Stomach (tissue), 9 donors: ENCODE results near the gene FAM83F. TPM values are rescaled to one million over a fixed set of nuclear protein-coding genes. Genes with fewer than 3 reads are reported as not detected.
A peak's percentile ranks its signal among the peaks of the same experiment; 100 is the strongest.

Experiments used
- DNase-seq, 2 donors: peaks; one replicate each; pipeline versions ENCODE4 v3.0.0 to v3.0.0-alpha.2; 2013 to 2019
- H3K27ac ChIP-seq, 5 donors: fragments of 200-600 bp in 4 of 5; sonication (generic) in 4 of 5; one replicate each; pipeline ENCODE4 v1.5.1; 2013 to 2019; ENCODE audit warnings: mild to moderate bottlenecking in 1 of 5, moderate library complexity in 1 of 5
- H3K27me3 ChIP-seq, 3 donors: fragments of 200-600 bp; sonication (generic); one replicate each; pipeline ENCODE4 v1.5.1; 2017 to 2019; ENCODE audit warnings: mixed run types in 1 of 3
- H3K36me3 ChIP-seq, 4 donors: fragments of 200-600 bp; sonication (generic); 1 replicate in 3 of 4; 2 replicates in 1 of 4; pipeline ENCODE4 v1.5.1; 2016 to 2019
- H3K4me1 ChIP-seq, 4 donors: fragments of 200-600 bp; sonication (generic); one replicate each; pipeline ENCODE4 v1.5.1; 2016 to 2019
- H3K4me3 ChIP-seq, 4 donors: fragments of 200-600 bp; sonication (generic) in 3 of 4; one replicate each; pipeline ENCODE4 v1.5.1; 2016 to 2019; ENCODE audit warnings: mild to moderate bottlenecking in 1 of 4
- H3K9me3 ChIP-seq, 4 donors: fragments of 200-600 bp; sonication (generic); one replicate each; pipeline ENCODE4 v1.5.1; 2016 to 2019
- CTCF ChIP-seq, 7 experiments: fragments of 450-650 bp in 4 of 7; fragments of 200-600 bp in 3 of 7; sonication (generic) in 3 of 7; IDR thresholded peaks; one replicate each; pipeline ENCODE4 v1.5.1; 2016 to 2019; ENCODE audit warnings: antibody characterized with exemption in 7 of 7, control low read depth in 2 of 7, mild to moderate bottlenecking in 1 of 7
- EP300 ChIP-seq: sonication (generic); formaldehyde crosslinking; IDR thresholded peaks from one replicate; pipeline ENCODE4 v1.6.1; 2017; ENCODE audit warnings: antibody characterized with exemption
- POLR2A ChIP-seq, 4 donors: fragments of 450-650 bp; IDR thresholded peaks; one replicate each; pipeline ENCODE4 v1.6.1; 2016; ENCODE audit warnings: antibody characterized with exemption in 4 of 4, control low read depth in 2 of 4, mild to moderate bottlenecking in 1 of 4, moderate library complexity in 1 of 4
- POLR2AphosphoS5 ChIP-seq, 3 donors: sonication (generic); formaldehyde crosslinking; IDR thresholded peaks; one replicate each; pipeline ENCODE4 v1.6.1; 2016; ENCODE audit warnings: antibody characterized with exemption in 3 of 3
- WGBS, 5 donors: extraction: QIAGEN DNeasy Blood & Tissue Kit in 3 of 5; methylation state at CpG; one replicate each; pipeline versions ENCODE4 v1.1.5 to v1.1.7; 2013 to 2018; 5-methylcytosine and 5-hydroxymethylcytosine counted together
- intact Hi-C: fragments of 100-400 bp; cut with DNase I; formaldehyde crosslinking; loops from one replicate; pipeline ENCODE4 v1.15.1; 2023; ENCODE audit warnings: low total_unique reads
- polyA plus RNA-seq, 3 donors: library from polyadenylated mRNA; stranded (reverse); fragments of 200-250 nt; gene quantifications; one replicate each; pipeline ENCODE4 v1.2.3, GENCODE V29; 2013
- total RNA-seq, 5 donors: library from RNA; depleted of rRNA; stranded (reverse); fragments of >200 nt; gene quantifications; one replicate each; pipeline versions ENCODE4 v1.1.0 to v1.2.3, GENCODE V29; 2014 to 2016
- donor health status: healthy with polysubstance abuse.
- donor health status: Bipolar disorder and iron deficiency.
- donor health status: healthy.

Gene FAM83F
- total and polyA plus RNA-seq, 8 donors, result under 0.01 to 17.4 (median 7.6) TPM

GRCh38 chr22:40083794-40084193 is 89.0 kb downstream of the FAM83F start:
- Histone ChIP-seq H3K4me3 (no peak overlapping the region), H3K4me1 (peaks cover 15 to 70% (median 40%) of the 10 kb centered on the region in 4 donors), H3K27me3 (no peaks in the 10 kb centered on the region), H3K9me3 (no peaks in the 10 kb centered on the region), H3K27ac (peak overlapping the region in 2 of 5 donors; percentile 26 to 37), H3K36me3 (no peaks in the 10 kb centered on the region)
- intact Hi-C loops, result no loop called here
- 33 to 61% (median 44%) methylated on average over 3 of the region's 3 CpGs for WGBS, 5 donors
- TF ChIP-seq POLR2AphosphoS5 (IDR thresholded peaks at IDR 0.05), result no peak
- TF ChIP-seq CTCF (IDR thresholded peaks at IDR 0.05), result no peak
- no peak for TF ChIP-seq POLR2A (IDR thresholded peaks at IDR 0.05)
- no peak for TF ChIP-seq EP300
- no peak for DNase-seq

- no peaks in the 10 kb centered on the region for H3K27me3 ChIP-seq
- intact Hi-C loops, result no loop called here
- no peaks in the 10 kb centered on the region for H3K9me3 ChIP-seq
- TF ChIP-seq EP300 (no peak), CTCF (IDR thresholded peaks at IDR 0.05) (no peak), POLR2AphosphoS5 (IDR thresholded peaks at IDR 0.05) (no peak), POLR2A (IDR thresholded peaks at IDR 0.05) (no peak)
- peaks cover 15 to 70% (median 40%) of the 10 kb centered on the region in 4 donors for H3K4me1 ChIP-seq
- no peak overlapping the region for H3K4me3 ChIP-seq
- DNase-seq, result no peak
- WGBS, 5 donors, result 26 to 68% (median 53%) methylated on average over 5 of the region's 5 CpGs
- no peaks in the 10 kb centered on the region for H3K36me3 ChIP-seq
- peak overlapping the region in 4 of 5 donors; percentile 6 to 66 (median 34) for H3K27ac ChIP-seq
These were observed 89.5 kb downstream of the FAM83F start for GRCh38 chr22:40084246-40084645.

DNA sequence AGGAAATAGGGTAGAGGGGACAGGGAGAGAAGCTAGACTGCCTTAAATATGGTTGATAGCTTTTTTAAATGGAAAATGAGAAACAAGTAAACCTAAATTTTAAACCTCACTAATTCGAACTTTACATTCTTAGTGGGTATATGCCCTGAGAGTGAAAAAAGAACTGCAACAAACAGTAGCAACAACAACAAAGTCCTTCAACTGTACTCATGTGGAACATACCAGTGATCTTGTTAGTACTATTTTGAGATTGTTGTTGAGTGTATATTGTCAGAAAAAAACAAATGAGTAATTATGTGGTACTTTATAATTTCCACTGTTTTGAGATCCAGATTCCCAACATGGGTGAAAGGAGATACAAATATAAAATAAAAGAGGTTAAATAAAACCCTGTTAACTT is 94.1 kb downstream of the FAM83F start:
- peaks cover 5 to 39% (median 12%) of the 10 kb centered on the region in 4 donors for H3K4me1 ChIP-seq
- TF ChIP-seq POLR2AphosphoS5 (IDR thresholded peaks at IDR 0.05) (no peak), CTCF (IDR thresholded peaks at IDR 0.05) (no peak), EP300 (no peak), POLR2A (IDR thresholded peaks at IDR 0.05) (no peak)
- 66 to 85% (median 77%) methylated on average over 1 of the region's 1 CpG for WGBS, 5 donors

More for the DNA sequence above, 94.1 kb downstream of the FAM83F start:
- DNase-seq, result no peak
- H3K36me3 ChIP-seq, result no peaks in the 10 kb centered on the region
- no peaks in the 10 kb centered on the region for H3K9me3 ChIP-seq
- no peak overlapping the region for H3K4me3 ChIP-seq
- no peak overlapping the region for H3K27ac ChIP-seq
- no peaks in the 10 kb centered on the region for H3K27me3 ChIP-seq
- intact Hi-C loops, result no loop called here

Other genes with a start within 250 kb of the FAM83F start
- gene ENTHD1, start 101.2 kb upstream of the FAM83F start, total RNA-seq, result not detected
- not detected for gene ENTHD1, start 101.2 kb upstream of the FAM83F start, polyA plus RNA-seq
- 10 to 100 TPM in 2 of 5 donors, 1 to 10 TPM in 1, not detected in 2; 3.5 to 29.1 (median 17.0) TPM for gene GRAP2, start 93.9 kb upstream of the FAM83F start, total RNA-seq
- gene GRAP2, start 93.9 kb upstream of the FAM83F start, polyA plus RNA-seq, result 1 to 10 TPM in 2 of 3 donors, under 1 TPM in 1; 0.45 to 2.6 (median 1.2) TPM
- 1 to 10 TPM in 2 of 5 donors, not detected in 3; 1.1 to 1.3 TPM for gene TMA7B, start 34.6 kb upstream of the FAM83F start, total RNA-seq
- gene TMA7B, start 34.6 kb upstream of the FAM83F start, polyA plus RNA-seq, result not detected
- 100 to 1,000 TPM in 1 of 5 donors, 10 to 100 TPM in 4; 13.6 to 316 (median 47.9) TPM for gene TNRC6B, start 183.0 kb downstream of the FAM83F start, total RNA-seq
- 1 to 10 TPM in 1 of 3 donors, under 1 TPM in 2; 0.88 to 5.8 (median 0.92) TPM for gene TNRC6B, start 183.0 kb downstream of the FAM83F start, polyA plus RNA-seq